HG03571 (cell line): ENCODE results near the gene NFKBIB.

Experiments used
- ATAC-seq: cut with Tn5 transposase; IDR thresholded peaks from one replicate; pipeline ENCODE4 v1.9.1; 2021; ENCODE audit not compliant: unreplicated experiment

Gene NFKBIB

DNA sequence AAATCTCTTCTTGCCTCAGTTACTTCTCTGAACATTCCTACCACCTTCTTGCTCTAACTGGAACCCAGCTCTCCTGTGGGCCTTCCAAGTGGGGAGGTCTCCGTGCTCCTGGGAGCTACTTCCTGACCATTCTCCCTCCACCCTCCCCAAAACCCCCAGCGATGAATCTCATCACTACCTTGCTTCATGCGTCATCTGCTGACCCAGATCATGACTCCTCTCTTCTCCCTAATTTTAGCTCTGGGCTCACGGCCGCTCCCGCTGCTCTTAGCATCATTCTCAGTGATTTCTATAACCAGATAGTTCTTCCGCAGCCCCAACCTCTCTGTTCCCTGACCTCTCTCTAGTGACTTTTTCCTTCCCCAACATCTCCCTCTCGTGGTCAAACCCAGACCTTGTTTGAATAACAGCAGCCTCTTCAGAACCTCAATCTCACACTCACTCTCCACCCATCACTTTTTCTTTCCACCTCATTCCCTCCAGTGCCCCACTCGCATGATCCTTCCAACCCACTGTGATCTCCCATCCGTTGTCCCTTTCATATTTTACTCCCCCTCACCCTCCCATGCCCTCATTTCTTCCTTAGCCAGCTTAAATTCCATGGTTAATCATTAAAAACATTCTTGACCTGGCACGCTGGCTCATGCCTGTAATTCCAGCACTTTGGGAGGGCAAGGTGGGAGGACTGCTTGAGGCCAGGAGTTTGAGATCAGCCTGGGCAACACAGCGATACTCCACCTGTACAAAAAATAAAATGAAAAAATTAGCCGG lies 52.8 kb downstream of the NFKBIB start:
- no peak for ATAC-seq

DNA sequence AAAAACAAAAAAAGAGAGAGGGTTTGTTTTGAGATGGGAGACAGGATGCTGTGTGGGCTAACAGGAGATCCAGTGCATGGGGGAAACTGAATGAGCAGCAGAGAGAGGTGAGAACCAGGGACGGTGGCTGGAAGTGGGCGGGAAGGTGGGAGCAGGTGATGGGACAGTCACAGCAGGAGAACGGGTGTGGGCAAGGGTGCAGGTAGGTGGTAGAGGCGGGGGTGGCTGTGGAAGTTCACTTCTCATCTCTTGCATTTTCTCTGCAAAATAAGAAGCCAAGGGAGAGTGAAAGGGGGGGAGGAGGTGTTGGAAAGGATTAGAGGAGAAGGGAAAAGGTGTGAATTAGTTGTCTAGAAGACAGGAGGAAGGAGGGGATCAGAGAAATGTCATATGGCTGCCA lies 53.9 kb downstream of the NFKBIB start:
- ATAC-seq: no peak

DNA sequence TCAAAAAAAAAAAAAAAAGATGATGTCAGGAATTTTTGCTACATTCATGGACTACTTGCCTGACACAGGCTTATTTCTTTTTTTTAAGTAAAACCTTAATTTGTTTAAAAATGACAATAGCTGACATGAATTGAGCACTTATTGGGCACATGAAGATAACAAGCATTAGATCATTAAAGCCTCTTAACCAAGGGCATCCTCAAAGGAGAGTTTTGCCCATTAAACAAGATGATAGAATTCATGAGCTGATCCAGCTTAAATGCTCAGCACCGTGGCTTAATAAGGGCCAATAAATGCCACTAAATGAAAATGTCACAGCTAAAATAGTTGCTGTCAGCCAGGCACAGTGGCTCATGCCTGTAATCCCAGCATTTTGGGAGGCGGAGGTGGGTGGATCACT lies 56.5 kb downstream of the NFKBIB start:
- ATAC-seq: no peak

DNA sequence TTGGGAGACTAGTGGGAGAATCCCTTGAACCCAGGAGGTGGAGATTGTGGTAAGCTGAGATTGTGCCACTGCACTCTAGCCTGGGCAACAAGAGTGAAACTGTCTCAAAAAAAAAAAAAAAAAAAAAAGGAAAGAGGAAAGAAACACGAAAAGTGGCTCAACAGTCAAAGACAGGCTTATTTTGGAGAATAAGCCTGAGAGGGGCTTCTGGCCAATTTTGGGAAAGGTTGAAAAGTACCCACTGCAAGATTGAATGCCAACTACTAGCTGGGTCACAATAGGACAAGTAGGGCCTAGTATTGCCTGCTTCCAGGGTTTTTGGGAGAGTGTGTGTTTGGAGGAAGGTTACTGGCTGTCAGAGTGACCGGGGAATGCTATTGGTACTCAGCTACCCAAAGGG lies 58.5 kb downstream of the NFKBIB start:
- ATAC-seq: no peak
